Adipocyte (in vitro differentiated cells): ENCODE results near the gene TXLNA.

Experiments used
- DNase-seq: peaks from one replicate; pipeline ENCODE4 v3.0.0-alpha.2; 2015; ENCODE audit warnings: low read depth
- H3K27me3 ChIP-seq: replicated peaks from 2 replicates; pipeline ENCODE4 v1.7.0; 2013; ENCODE audit warnings: mild to moderate bottlenecking, low read length, moderate library complexity; ENCODE audit not compliant: control insufficient read depth, insufficient read depth
- H3K36me3 ChIP-seq: 2 replicates; pipeline ENCODE4 v1.7.0; 2013; ENCODE audit warnings: low read length, mild to moderate bottlenecking, moderate library complexity; ENCODE audit not compliant: control insufficient read depth, insufficient read depth, severe bottlenecking
- H3K4me1 ChIP-seq: 2 replicates; pipeline ENCODE4 v1.7.0; 2013; ENCODE audit warnings: mild to moderate bottlenecking, low read length, moderate library complexity; ENCODE audit not compliant: control insufficient read depth, insufficient read depth
- H3K4me3 ChIP-seq: 2 replicates; pipeline ENCODE4 v1.7.0; 2013; ENCODE audit warnings: mild to moderate bottlenecking, low read length, moderate library complexity
- H3K9ac ChIP-seq: 2 replicates; pipeline ENCODE4 v1.7.0; 2013; ENCODE audit warnings: mild to moderate bottlenecking, low read length, moderate library complexity
- H3K9me3 ChIP-seq: 2 replicates; pipeline ENCODE4 v1.7.0; 2013; ENCODE audit warnings: mild to moderate bottlenecking, low read length, moderate library complexity; ENCODE audit not compliant: control insufficient read depth

TXLNA gene

DNA sequence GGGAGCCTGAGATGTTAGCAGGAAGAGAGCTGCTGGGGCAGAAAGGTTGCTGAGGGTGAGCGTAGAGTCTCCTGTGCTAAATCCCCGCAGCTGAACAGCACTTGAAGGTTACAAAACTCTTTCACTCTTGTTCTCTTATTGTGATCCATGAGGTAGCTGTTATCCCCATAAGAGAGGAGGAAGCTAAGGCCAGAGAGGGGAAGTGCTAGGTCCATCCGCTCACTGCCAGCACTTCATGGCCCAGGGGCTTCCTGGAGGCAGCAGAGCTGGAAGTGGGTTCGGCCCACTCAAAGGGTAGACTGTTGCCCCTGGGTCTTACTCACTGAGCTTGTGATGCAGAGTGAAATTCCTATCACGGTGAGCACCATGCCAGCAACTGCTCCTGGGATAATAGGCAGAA is 37.1 kb downstream of the TXLNA start:
- Histone ChIP-seq H3K4me1 (peaks cover 23% of the 10 kb centered on the region), H3K36me3 (peaks cover 27% of the 10 kb centered on the region)

GRCh38 chr1:32219022-32219421 is 39.5 kb downstream of the TXLNA start:
- no peak for DNase-seq
- Histone ChIP-seq H3K9ac (no peak overlapping the region), H3K27me3 (no peaks in the 10 kb centered on the region), H3K4me1 (peaks cover 34% of the 10 kb centered on the region), H3K4me3 (no peak overlapping the region), H3K36me3 (peaks cover 31% of the 10 kb centered on the region), H3K9me3 (no peaks in the 10 kb centered on the region)

More for the DNA sequence above, 37.1 kb downstream of the TXLNA start:
- Histone ChIP-seq H3K9me3 (no peaks in the 10 kb centered on the region), H3K4me3 (no peak overlapping the region), H3K9ac (no peak overlapping the region), H3K27me3 (no peaks in the 10 kb centered on the region)
- no peak for DNase-seq

GRCh38 chr1:32220746-32221580 is 41.5 kb downstream of the TXLNA start:
- H3K27me3 ChIP-seq: no peaks in the 10 kb centered on the region
- H3K4me3 ChIP-seq: peak overlapping the region; percentile 98
- H3K9me3 ChIP-seq: no peaks in the 10 kb centered on the region
- peak overlapping the region; percentile 98 for H3K9ac ChIP-seq
- peaks cover 39% of the 10 kb centered on the region for H3K4me1 ChIP-seq
- H3K36me3 ChIP-seq: peaks cover 35% of the 10 kb centered on the region
- no peak for DNase-seq

DNA sequence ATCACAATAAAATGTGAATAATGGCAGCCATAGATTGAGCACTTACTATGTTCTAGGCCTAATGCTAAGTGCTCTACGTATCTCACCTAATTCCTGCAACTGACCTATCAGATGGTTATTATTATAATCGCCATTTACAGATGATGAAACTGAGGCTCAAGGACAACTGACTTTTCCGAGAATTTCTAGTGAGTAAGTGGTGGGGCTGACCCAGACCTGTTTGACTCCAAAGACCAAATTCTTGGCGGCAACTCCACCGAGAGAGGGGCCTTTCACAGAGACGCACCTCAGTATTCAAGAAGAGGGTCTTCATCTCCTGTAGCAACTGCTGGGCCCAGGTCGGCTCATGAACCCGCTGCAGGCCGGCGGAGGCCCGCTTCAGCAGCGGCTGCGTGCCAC is 42.1 kb downstream of the TXLNA start:
- H3K9me3 ChIP-seq: no peaks in the 10 kb centered on the region
- peak overlapping the region; percentile 98 for H3K9ac ChIP-seq
- H3K36me3 ChIP-seq: peaks cover 34% of the 10 kb centered on the region
- peaks cover 39% of the 10 kb centered on the region for H3K4me1 ChIP-seq
- H3K27me3 ChIP-seq: no peaks in the 10 kb centered on the region
- peak overlapping the region; percentile 98 for H3K4me3 ChIP-seq
- peak; percentile 25 for DNase-seq

- Histone ChIP-seq H3K4me1 (peaks cover 39% of the 10 kb centered on the region), H3K9me3 (no peaks in the 10 kb centered on the region), H3K36me3 (peaks cover 33% of the 10 kb centered on the region), H3K4me3 (peak within 1 kb of the TSS; percentile 98), H3K9ac (peak within 1 kb of the TSS; percentile 98), H3K27me3 (no peaks in the 10 kb centered on the region)
- DNase-seq: peak; percentile 98
Measured at GRCh38 chr1:32221980-32222755, 42.7 kb downstream of the TXLNA start, which contains the start of the genes EIF3I and TMEM234. EIF3I (plus strand) TSS chr1:32222407; CDS start chr1:32222442, 35 bp downstream. TMEM234 (minus strand) TSS chr1:32222353; CDS start chr1:32222322, 31 bp downstream.

DNA sequence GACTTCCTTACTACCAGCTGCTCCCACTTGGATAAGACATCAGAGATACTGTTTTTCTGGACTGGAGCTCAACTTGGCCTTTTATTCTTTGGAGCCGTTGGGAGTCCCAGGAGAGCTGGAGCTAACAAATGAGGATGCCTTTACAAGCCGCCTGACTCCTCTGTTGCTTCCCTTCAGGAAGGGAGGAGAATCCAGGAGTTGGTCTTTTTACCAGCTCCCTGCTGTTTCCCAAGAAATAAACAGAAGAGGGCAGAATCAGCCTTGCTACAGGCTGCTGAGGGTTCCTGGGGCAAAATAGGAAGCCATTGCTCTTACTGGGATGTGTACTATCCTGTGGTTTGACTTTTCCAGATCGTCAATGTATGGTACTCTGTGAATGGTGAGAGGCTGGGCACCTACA is 44.2 kb downstream of the TXLNA start:
- Histone ChIP-seq H3K4me3 (peak overlapping the region; percentile 98), H3K9me3 (no peaks in the 10 kb centered on the region), H3K27me3 (no peaks in the 10 kb centered on the region), H3K36me3 (peaks cover 46% of the 10 kb centered on the region), H3K4me1 (peaks cover 39% of the 10 kb centered on the region), H3K9ac (peak overlapping the region; percentile 98)
- DNase-seq: no peak

DNA sequence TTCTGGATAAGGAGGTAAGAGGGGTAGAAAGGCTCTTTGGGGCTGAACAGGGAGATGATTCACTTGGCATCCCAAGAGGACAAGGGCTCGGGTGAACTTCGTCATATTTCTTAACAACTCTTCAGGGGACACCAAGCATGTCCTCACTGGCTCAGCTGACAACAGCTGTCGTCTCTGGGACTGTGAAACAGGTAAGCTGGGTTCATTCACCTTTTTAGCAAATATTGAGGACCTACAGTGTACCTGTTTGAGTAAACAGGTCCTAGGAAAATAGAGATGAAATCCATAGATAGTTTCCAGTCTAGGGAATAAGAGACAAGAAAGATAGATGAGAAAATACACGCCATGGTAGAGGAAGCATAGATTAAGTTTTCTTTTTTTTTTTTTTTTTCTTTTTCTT is 44.8 kb downstream of the TXLNA start:
- DNase-seq: no peak
- peak overlapping the region; percentile 98 for H3K4me3 ChIP-seq
- H3K4me1 ChIP-seq: peaks cover 34% of the 10 kb centered on the region
- H3K27me3 ChIP-seq: no peaks in the 10 kb centered on the region
- H3K36me3 ChIP-seq: peaks cover 51% of the 10 kb centered on the region
- no peaks in the 10 kb centered on the region for H3K9me3 ChIP-seq
- peak overlapping the region; percentile 98 for H3K9ac ChIP-seq

- no peak for DNase-seq
- H3K9ac ChIP-seq: no peak overlapping the region
- peaks cover 7% of the 10 kb centered on the region for H3K4me1 ChIP-seq
- H3K36me3 ChIP-seq: peaks cover 81% of the 10 kb centered on the region
- H3K4me3 ChIP-seq: no peak overlapping the region
- H3K27me3 ChIP-seq: no peaks in the 10 kb centered on the region
- H3K9me3 ChIP-seq: no peaks in the 10 kb centered on the region
Measured at GRCh38 chr1:32228771-32229170, 49.3 kb downstream of the TXLNA start.

DNA sequence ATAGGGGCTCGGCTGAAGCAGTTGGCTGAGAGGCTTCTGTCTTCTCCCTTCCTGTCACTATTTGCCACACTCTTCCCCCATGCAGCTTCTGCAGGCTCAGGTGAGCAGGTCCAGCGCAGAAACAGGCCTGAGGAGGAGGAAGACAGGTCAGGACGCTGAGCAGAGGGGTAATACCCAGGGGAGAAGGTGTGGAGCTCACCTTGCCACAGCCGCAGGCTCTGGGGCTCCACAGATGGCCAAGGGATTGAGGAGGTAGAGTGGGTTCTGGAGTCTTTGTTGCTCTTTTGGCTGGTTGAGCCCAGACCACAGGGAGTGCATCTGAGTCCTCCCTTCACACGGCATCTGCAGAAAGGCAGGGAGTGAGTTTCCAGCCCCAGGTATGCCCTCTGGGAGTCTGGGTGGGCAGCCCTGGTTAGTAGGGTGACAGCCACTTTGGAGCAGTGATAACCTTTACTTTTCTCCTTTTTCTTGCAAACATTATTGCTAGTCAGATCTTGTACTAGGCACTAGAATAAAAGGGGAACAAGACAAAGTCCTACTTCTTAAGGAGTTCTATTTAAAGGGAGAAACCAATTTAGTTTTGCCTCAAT is 52.5 kb downstream of the TXLNA start:
- no peaks in the 10 kb centered on the region for H3K9me3 ChIP-seq
- H3K4me3 ChIP-seq: no peak overlapping the region
- H3K9ac ChIP-seq: no peak overlapping the region
- no peak for DNase-seq
- H3K4me1 ChIP-seq: peaks cover 23% of the 10 kb centered on the region
- no peaks in the 10 kb centered on the region for H3K27me3 ChIP-seq
- H3K36me3 ChIP-seq: peaks cover 54% of the 10 kb centered on the region

DNA sequence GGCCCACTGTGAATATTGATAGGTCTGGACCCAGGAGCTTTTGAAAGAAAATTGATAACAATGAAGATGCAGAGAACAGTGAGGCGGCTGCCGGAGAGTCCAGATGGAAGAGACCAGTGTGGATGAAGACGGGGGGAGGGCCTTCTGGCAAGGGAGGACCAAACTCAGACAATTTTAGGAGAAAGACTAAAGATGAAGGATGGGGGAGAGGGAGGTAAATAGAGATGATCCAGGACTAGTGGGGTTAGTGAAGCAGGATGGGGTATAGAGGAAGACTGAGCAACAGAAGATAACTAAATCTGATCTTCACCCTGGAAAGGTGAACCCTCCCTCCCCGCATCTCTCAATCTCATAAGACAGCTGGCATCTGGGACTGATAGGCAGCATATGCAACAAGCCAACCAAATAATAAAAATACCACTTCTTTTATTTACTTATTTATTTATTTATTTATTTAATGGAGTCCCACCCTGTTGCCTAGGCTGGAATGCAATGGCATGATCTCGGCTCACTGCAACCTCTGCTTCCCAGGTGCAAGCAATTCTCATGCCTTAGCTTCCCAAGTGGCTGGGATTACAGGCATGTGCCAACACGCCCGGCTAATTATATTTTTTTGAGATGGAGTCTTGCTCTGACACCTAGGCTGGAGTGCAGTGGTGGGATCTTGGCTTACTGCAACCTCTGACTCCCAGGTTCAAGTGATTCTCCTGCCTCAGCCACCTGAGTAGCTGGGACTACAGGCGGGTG is 53.3 kb downstream of the TXLNA start:
- Histone ChIP-seq H3K9me3 (no peaks in the 10 kb centered on the region), H3K4me1 (peaks cover 23% of the 10 kb centered on the region), H3K27me3 (no peaks in the 10 kb centered on the region), H3K9ac (no peak overlapping the region), H3K36me3 (peaks cover 46% of the 10 kb centered on the region), H3K4me3 (no peak overlapping the region)
- no peak for DNase-seq
